Heart right ventricle (tissue), 16 donors: ENCODE results near the gene ATAT1. TPM values are rescaled to one million over a fixed set of nuclear protein-coding genes. Genes with fewer than 3 reads are reported as not detected.
A peak's percentile ranks its signal among the peaks of the same experiment; 100 is the strongest.

Source experiments
- ATAC-seq, 8 donors: fragments of 200-7000 bp; cut with Tn5 transposase; one replicate each; pipeline ENCODE4 v1.9.1; 2020; ENCODE audit warnings: mild to moderate bottlenecking in 8 of 8, moderate library complexity in 8 of 8, moderate number of reproducible peaks in 1 of 8
- DNase-seq, 2 donors: peaks; one replicate each; pipeline ENCODE4 v3.0.0-alpha.2; 2020
- H3K27ac ChIP-seq, 10 donors: fragments of 200-600 bp; sonication (generic) in 2 of 10; one replicate each; pipeline versions ENCODE4 v1.5.0 to v1.8.0; 2020 to 2022; ENCODE audit warnings: mild to moderate bottlenecking in 3 of 10
- H3K27me3 ChIP-seq, 7 donors: fragments of 200-600 bp; one replicate each; pipeline ENCODE4 v1.8.0; 2021 to 2022; ENCODE audit warnings: mild to moderate bottlenecking in 2 of 7
- H3K36me3 ChIP-seq, 9 donors: fragments of 200-600 bp; sonication (generic) in 1 of 9; one replicate each; pipeline versions ENCODE4 v1.5.0 to v1.8.0; 2020 to 2022; ENCODE audit warnings: mild to moderate bottlenecking in 2 of 9
- H3K4me1 ChIP-seq, 9 donors: fragments of 200-600 bp; sonication (generic) in 1 of 9; one replicate each; pipeline versions ENCODE4 v1.5.0 to v1.8.0; 2020 to 2022; ENCODE audit warnings: mild to moderate bottlenecking in 4 of 9
- H3K4me3 ChIP-seq, 10 donors: fragments of 200-600 bp; sonication (generic) in 2 of 10; one replicate each; pipeline versions ENCODE4 v1.5.0 to v1.8.0; 2020 to 2022; ENCODE audit warnings: mild to moderate bottlenecking in 7 of 10, moderate library complexity in 2 of 10
- H3K9me3 ChIP-seq, 11 donors: fragments of 200-600 bp in 10 of 11; sonication (generic) in 2 of 11; one replicate each; pipeline versions ENCODE4 v1.5.0 to v1.8.0; 2013 to 2022; ENCODE audit warnings: mild to moderate bottlenecking in 2 of 11, control low read depth in 1 of 11, moderate library complexity in 1 of 11
- CTCF ChIP-seq, 9 donors: fragments of 200-600 bp; sonication (generic) in 2 of 9; IDR thresholded peaks; one replicate each; pipeline versions ENCODE4 v1.5.0 to v1.8.0; 2021 to 2022; ENCODE audit warnings: antibody characterized with exemption in 9 of 9, mild to moderate bottlenecking in 5 of 9, moderate library complexity in 1 of 9
- WGBS, 2 donors: extraction: QIAGEN DNeasy Blood & Tissue Kit; methylation state at CpG; one replicate each; pipeline ENCODE4 v1.1.7; 2013; ENCODE audit warnings: inconsistent platforms in 1 of 2; 5-methylcytosine and 5-hydroxymethylcytosine counted together
- intact Hi-C, 10 donors: fragments of 100-400 bp; cut with DNase I; formaldehyde crosslinking; loops; one replicate each; pipeline versions ENCODE4 v1.11.1 to v1.14.2; 2022
- microRNA-seq, 2 donors: library from miRNA; unstranded; fragments of <30 nt; microRNA quantifications; one replicate each; pipeline ENCODE4 v1.2.0, GENCODE V29; 2021
- polyA plus RNA-seq, 2 donors: library from polyadenylated mRNA; stranded (reverse); fragments of 200-250 nt; gene quantifications; one replicate each; pipeline ENCODE4 v1.2.3, GENCODE V29; 2013
- total RNA-seq, 10 donors: library from RNA; stranded (reverse); fragmentation: NEBNext Ultra II Directional in 3 of 10; extraction: Animal tissue kit (Norgen Biotek cat#: 25700) in 3 of 10; gene quantifications; one replicate each; pipeline versions ENCODE4 v1.2.1 to v1.2.4, GENCODE V29; 2021 to 2023
- donor health status: Arrhythmogenic right ventricular cardiomyopathy.
- donor health status: ischemic (EF 13 %, LVEDD 7.1; RV severe dilation, severe dysfunction).
- donor health status: healthy with polysubstance abuse.
- donor health status: DM: no; HTN: yes; CAD: no.
- donor health status: DM: no; HTN: no; CAD: no.
- donor health status: ischemic (EF 25% LVEDD 6.9; RV normal size, moderate dysfunction).
- donor health status: ischemic (EF 25% LVEDD 5.7; RV mildly dilated, moderate dysfunction).
- donor health status: healthy.
- donor health status: DM: yes; HTN: yes; CAD: no.
- donor health status: Ischemic cardiomyopathy.
- donor health status: ischemic (EF 35%, LVEDD 5.7; RV mildly dilated, moderate dysfunction).
- donor health status: nonischemic (EF 11% LVEDD 7.7; RV severe dilation, severe dysfunction).
- donor health status: DM: yes; HTN: yes; CAD: no.
- donor health status: PGD.
- donor health status: ischemic (EF 29% LVEDD 5.4; RV normal size, mild dysfunction).
- donor health status: nonischemic (EF 23%, LVEDD 6.1; RV moderate dilation, normal function).

ATAT1 gene
- total and polyA plus RNA-seq, 12 donors: 1.8 to 4.6 (median 2.9) TPM

GRCh38 chr6:30691208-30691847 is 64.7 kb downstream of the ATAT1 start:
- DNase-seq (no peak), ATAC-seq (no peak)
- peak overlapping the region in 9 of 10 donors; percentile 72 to 100 (median 98) for H3K27ac ChIP-seq
- no peak for TF ChIP-seq CTCF (IDR thresholded peaks at IDR 0.05)
- peak overlapping the region in 9 of 10 donors; percentile 53 to 68 (median 62) for H3K4me3 ChIP-seq
- H3K4me1 ChIP-seq: peaks cover 10 to 39% (median 36%) of the 10 kb centered on the region in 9 donors
- intact Hi-C loops: loop anchor here in 3 of 10 donors (1.0 to 2.0 kb wide), 3 partner anchors 23 to 26 kb away; partner anchors contain the start of gene MDC1 (in 2 of the 3)
- H3K36me3 ChIP-seq: no peaks in the 10 kb centered on the region
- H3K27me3 ChIP-seq: no peaks in the 10 kb centered on the region
- no peaks in the 10 kb centered on the region for H3K9me3 ChIP-seq
- WGBS, 2 donors: 8 to 12% methylated on average over 8 of the region's 8 CpGs

Small RNA genes lying within 50 kb of the gene (microRNA-seq; reads per million reads assigned to microRNA genes)
- gene MIR877: 12.6 to 23.5 reads per million in 2 donors

Other genes with a start within 250 kb of the ATAT1 start
- 100 to 1,000 TPM; 121 to 482 (median 155) TPM for gene HLA-E, start 137.4 kb upstream of the ATAT1 start, total RNA-seq
- 100 to 1,000 TPM; 232 to 263 TPM for gene HLA-E, start 137.4 kb upstream of the ATAT1 start, polyA plus RNA-seq
- 10 to 100 TPM; 17.3 to 34.1 (median 19.8) TPM for gene GNL1, start 70.4 kb upstream of the ATAT1 start, total RNA-seq
- 10 to 100 TPM; 20.3 to 29.9 TPM for gene GNL1, start 70.4 kb upstream of the ATAT1 start, polyA plus RNA-seq
- gene PRR3, start 69.6 kb upstream of the ATAT1 start, total RNA-seq: 1 to 10 TPM; 1.7 to 4.2 (median 2.6) TPM
- gene PRR3, start 69.6 kb upstream of the ATAT1 start, polyA plus RNA-seq: 1 to 10 TPM; 4.1 to 8.2 TPM
- 10 to 100 TPM; 37.1 to 49.1 (median 42.1) TPM for gene ABCF1, start 55.4 kb upstream of the ATAT1 start, total RNA-seq
- 10 to 100 TPM; 32.6 to 36.6 TPM for gene ABCF1, start 55.4 kb upstream of the ATAT1 start, polyA plus RNA-seq
- gene PPP1R10, start 9.6 kb upstream of the ATAT1 start, total RNA-seq: 10 to 100 TPM; 24.9 to 51.1 (median 33.1) TPM
- gene PPP1R10, start 9.6 kb upstream of the ATAT1 start, polyA plus RNA-seq: 10 to 100 TPM in 1 of 2 donors, 1 to 10 TPM in 1; 7.8 to 17.0 TPM
- gene MRPS18B, start 9.0 kb upstream of the ATAT1 start, total RNA-seq: 100 to 1,000 TPM; 106 to 144 (median 127) TPM
- 100 to 1,000 TPM in 1 of 2 donors, 10 to 100 TPM in 1; 48.4 to 169 TPM for gene MRPS18B, start 9.0 kb upstream of the ATAT1 start, polyA plus RNA-seq
- gene C6orf136, start 20.3 kb downstream of the ATAT1 start, total RNA-seq: 10 to 100 TPM; 39.8 to 77.4 (median 53.3) TPM
- 100 to 1,000 TPM in 1 of 2 donors, 10 to 100 TPM in 1; 42.4 to 134 TPM for gene C6orf136, start 20.3 kb downstream of the ATAT1 start, polyA plus RNA-seq
- gene DHX16, start 46.1 kb downstream of the ATAT1 start, total RNA-seq: 10 to 100 TPM; 15.9 to 22.9 (median 20.9) TPM
- 10 to 100 TPM; 27.1 to 28.6 TPM for gene DHX16, start 46.1 kb downstream of the ATAT1 start, polyA plus RNA-seq
- 10 to 100 TPM in 9 of 10 donors, 1 to 10 TPM in 1; 8.2 to 47.7 (median 16.4) TPM for gene PPP1R18, start 59.8 kb downstream of the ATAT1 start, total RNA-seq
- 10 to 100 TPM; 24.5 to 35.4 TPM for gene PPP1R18, start 59.8 kb downstream of the ATAT1 start, polyA plus RNA-seq
- gene NRM, start 64.1 kb downstream of the ATAT1 start, total RNA-seq: 1 to 10 TPM; 1.6 to 7.1 (median 3.1) TPM
- 10 to 100 TPM; 10.4 to 11.6 TPM for gene NRM, start 64.1 kb downstream of the ATAT1 start, polyA plus RNA-seq
- 10 to 100 TPM; 15.3 to 21.7 (median 19.5) TPM for gene MDC1, start 90.4 kb downstream of the ATAT1 start, total RNA-seq
- gene MDC1, start 90.4 kb downstream of the ATAT1 start, polyA plus RNA-seq: 10 to 100 TPM; 11.2 to 18.1 TPM
- 100 to 1,000 TPM; 144 to 437 (median 189) TPM for gene TUBB, start 93.5 kb downstream of the ATAT1 start, total RNA-seq
- 100 to 1,000 TPM; 156 to 440 TPM for gene TUBB, start 93.5 kb downstream of the ATAT1 start, polyA plus RNA-seq
- gene FLOT1, start 115.8 kb downstream of the ATAT1 start, total RNA-seq: 100 to 1,000 TPM; 158 to 280 (median 184) TPM
- gene FLOT1, start 115.8 kb downstream of the ATAT1 start, polyA plus RNA-seq: 100 to 1,000 TPM; 233 to 317 TPM
- gene IER3, start 117.7 kb downstream of the ATAT1 start, total RNA-seq: 100 to 1,000 TPM in 6 of 10 donors, 10 to 100 TPM in 4; 15.6 to 309 (median 115) TPM
- 10 to 100 TPM; 25.3 to 93.9 TPM for gene IER3, start 117.7 kb downstream of the ATAT1 start, polyA plus RNA-seq